ENCODE results near the gene FGF3.

DNA sequence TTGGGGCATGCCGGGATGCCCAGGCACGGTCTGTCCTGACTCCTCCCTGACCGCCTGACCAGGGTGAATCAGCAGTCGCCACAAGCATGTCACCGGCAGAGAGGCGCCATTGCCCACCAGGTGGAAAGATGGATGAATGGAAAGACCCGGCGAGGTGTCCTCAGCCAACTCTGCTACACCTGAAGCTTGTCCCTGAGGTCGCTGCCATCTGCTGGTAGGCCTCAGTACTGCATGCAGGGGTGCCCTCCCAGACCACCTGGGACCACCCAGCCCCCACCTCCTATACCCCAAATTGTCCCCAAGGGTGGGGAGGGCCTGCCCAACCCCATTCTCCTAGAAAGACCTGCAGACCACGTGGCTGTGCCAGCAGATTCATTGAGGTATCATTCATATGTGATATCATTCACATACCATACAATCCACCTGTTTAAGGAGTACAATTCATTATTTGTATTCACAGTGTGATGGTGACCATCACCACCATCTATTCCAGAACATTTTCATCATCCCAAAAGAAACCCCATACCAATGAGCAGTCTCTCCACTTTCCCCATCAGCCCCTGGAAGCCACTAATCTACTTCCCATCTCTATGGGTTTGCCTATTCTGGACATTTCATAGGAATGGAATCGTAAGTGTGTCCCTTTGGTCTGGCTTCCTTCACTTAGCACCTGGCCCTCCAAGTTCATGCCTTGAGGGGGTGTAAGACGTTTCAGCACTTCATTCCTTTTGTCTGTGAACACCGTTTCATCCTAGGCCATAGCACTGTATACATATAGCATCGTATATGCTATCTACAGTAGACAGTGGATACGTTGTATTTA is 17.5 kb downstream of the FGF3 start:
- TF ChIP-seq, protein P1, sequence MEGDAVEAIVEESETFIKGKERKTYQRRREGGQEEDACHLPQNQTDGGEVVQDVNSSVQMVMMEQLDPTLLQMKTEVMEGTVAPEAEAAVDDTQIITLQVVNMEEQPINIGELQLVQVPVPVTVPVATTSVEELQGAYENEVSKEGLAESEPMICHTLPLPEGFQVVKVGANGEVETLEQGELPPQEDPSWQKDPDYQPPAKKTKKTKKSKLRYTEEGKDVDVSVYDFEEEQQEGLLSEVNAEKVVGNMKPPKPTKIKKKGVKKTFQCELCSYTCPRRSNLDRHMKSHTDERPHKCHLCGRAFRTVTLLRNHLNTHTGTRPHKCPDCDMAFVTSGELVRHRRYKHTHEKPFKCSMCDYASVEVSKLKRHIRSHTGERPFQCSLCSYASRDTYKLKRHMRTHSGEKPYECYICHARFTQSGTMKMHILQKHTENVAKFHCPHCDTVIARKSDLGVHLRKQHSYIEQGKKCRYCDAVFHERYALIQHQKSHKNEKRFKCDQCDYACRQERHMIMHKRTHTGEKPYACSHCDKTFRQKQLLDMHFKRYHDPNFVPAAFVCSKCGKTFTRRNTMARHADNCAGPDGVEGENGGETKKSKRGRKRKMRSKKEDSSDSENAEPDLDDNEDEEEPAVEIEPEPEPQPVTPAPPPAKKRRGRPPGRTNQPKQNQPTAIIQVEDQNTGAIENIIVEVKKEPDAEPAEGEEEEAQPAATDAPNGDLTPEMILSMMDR (IDR thresholded peaks at IDR 0.05): peak in 2 of 3 donors; percentile 24 to 38
- no peak for TF ChIP-seq POLR2A (IDR thresholded peaks at IDR 0.05)
